H9 (cell line): ENCODE data around the gene SCIN. TPM values are rescaled to one million over a fixed set of nuclear protein-coding genes. Genes with fewer than 3 reads are reported as not detected.

Experiments used
- DNase-seq: peaks from one replicate; pipeline ENCODE4 v3.0.0-alpha.2; 2017
- H2AFZ ChIP-seq: one replicate; pipeline ENCODE4 v1.6.1; 2013; ENCODE audit warnings: mild to moderate bottlenecking, low read length, control low read depth, moderate library complexity
- H2AK5ac ChIP-seq: 2 replicates; pipeline ENCODE4 v1.6.1; 2013; ENCODE audit warnings: low read length, control low read depth, mixed read lengths; ENCODE audit not compliant: insufficient read length
- H2BK120ac ChIP-seq: one replicate; pipeline ENCODE4 v1.6.1; 2013; ENCODE audit warnings: low read depth, mild to moderate bottlenecking, low read length, control low read depth, inconsistent platforms; ENCODE audit not compliant: poor library complexity, severe bottlenecking
- H2BK12ac ChIP-seq: 2 replicates; pipeline ENCODE4 v1.6.1; 2013; ENCODE audit warnings: low read length, control low read depth, mixed read lengths, low read depth; ENCODE audit not compliant: insufficient read length
- H2BK15ac ChIP-seq: 2 replicates; pipeline ENCODE4 v1.6.1; 2013; ENCODE audit warnings: low read depth, low read length, control low read depth
- H2BK20ac ChIP-seq: one replicate; pipeline ENCODE4 v1.6.1; 2013; ENCODE audit warnings: low read depth, mild to moderate bottlenecking, low read length, control low read depth, inconsistent platforms; ENCODE audit not compliant: poor library complexity, severe bottlenecking
- H2BK5ac ChIP-seq: 2 replicates; pipeline ENCODE4 v1.6.1; 2013; ENCODE audit warnings: low read length, control low read depth, mixed read lengths; ENCODE audit not compliant: insufficient read length
- H3K14ac ChIP-seq: 2 replicates; pipeline ENCODE4 v1.6.1; 2013; ENCODE audit warnings: low read length, control low read depth; ENCODE audit not compliant: insufficient read depth
- H3K18ac ChIP-seq: 2 replicates; pipeline ENCODE4 v1.6.1; 2013; ENCODE audit warnings: low read depth, mild to moderate bottlenecking, mixed read lengths, low read length, control low read depth; ENCODE audit not compliant: insufficient read length
- H3K23ac ChIP-seq: 2 replicates; pipeline ENCODE4 v1.6.1; 2013; ENCODE audit warnings: low read length, control low read depth, mixed read lengths, low read depth; ENCODE audit not compliant: insufficient read length
- H3K23me2 ChIP-seq: 2 replicates; pipeline ENCODE4 v1.6.1; 2013; ENCODE audit warnings: low read depth, mild to moderate bottlenecking, mixed read lengths, low read length, control low read depth; ENCODE audit not compliant: insufficient read length, poor library complexity, severe bottlenecking
- H3K27ac ChIP-seq: 2 replicates; pipeline ENCODE4 v1.5.1; 2013; ENCODE audit warnings: low read length, control low read depth, mixed read lengths, low read depth; ENCODE audit not compliant: insufficient read length
- H3K27me3 ChIP-seq: 2 replicates; pipeline ENCODE4 v1.6.1; 2013; ENCODE audit warnings: low read length, control low read depth, inconsistent platforms; ENCODE audit not compliant: insufficient read depth
- H3K4ac ChIP-seq: 2 replicates; pipeline ENCODE4 v1.6.1; 2013; ENCODE audit warnings: low read depth, mild to moderate bottlenecking, control low read depth, inconsistent platforms, low read length, moderate library complexity
- H3K4me1 ChIP-seq: 2 replicates; pipeline ENCODE4 v1.6.1; 2013; ENCODE audit warnings: low read length, control low read depth, inconsistent platforms; ENCODE audit not compliant: insufficient read depth
- H3K4me2 ChIP-seq: 2 replicates; pipeline ENCODE4 v1.6.1; 2013; ENCODE audit warnings: low read length, control low read depth, mixed read lengths; ENCODE audit not compliant: insufficient read length, insufficient read depth
- H3K56ac ChIP-seq: 2 replicates; pipeline ENCODE4 v1.6.1; 2013; ENCODE audit warnings: low read depth, mild to moderate bottlenecking, mixed read lengths, low read length, control low read depth; ENCODE audit not compliant: insufficient read length
- H3K79me1 ChIP-seq: 2 replicates; pipeline ENCODE4 v1.6.1; 2013; ENCODE audit warnings: low read depth, mild to moderate bottlenecking, moderate library complexity, low read length, control low read depth, inconsistent platforms; ENCODE audit not compliant: insufficient read depth, poor library complexity, severe bottlenecking
- H3K79me2 ChIP-seq: 2 replicates; pipeline ENCODE4 v1.6.1; 2013; ENCODE audit warnings: low read length, control low read depth, inconsistent platforms; ENCODE audit not compliant: insufficient read depth
- H3K9ac ChIP-seq: 2 replicates; pipeline ENCODE4 v1.6.1; 2013; ENCODE audit warnings: low read length, control low read depth, mixed read lengths; ENCODE audit not compliant: insufficient read length; ENCODE audit errors: extremely low read depth
- H3K9me3 ChIP-seq: one replicate; pipeline ENCODE4 v1.6.1; 2013; ENCODE audit warnings: low read depth, low read length, inconsistent platforms; ENCODE audit not compliant: control insufficient read depth
- H3T11ph ChIP-seq: one replicate; pipeline ENCODE4 v1.6.1; 2013; ENCODE audit warnings: mild to moderate bottlenecking, low read length, control low read depth, inconsistent platforms
- H4K20me1 ChIP-seq: one replicate; pipeline ENCODE4 v1.6.1; 2013; ENCODE audit not compliant: control insufficient read depth, insufficient read length, insufficient read depth
- H4K5ac ChIP-seq: 2 replicates; pipeline ENCODE4 v1.6.1; 2013; ENCODE audit warnings: low read depth, mild to moderate bottlenecking, mixed read lengths, low read length, control low read depth; ENCODE audit not compliant: insufficient read length
- H4K8ac ChIP-seq: replicated peaks from 2 replicates; pipeline ENCODE4 v1.6.1; 2013; ENCODE audit warnings: low read length, control low read depth, mixed read lengths, low read depth; ENCODE audit not compliant: insufficient read length
- H4K91ac ChIP-seq: 2 replicates; pipeline ENCODE4 v1.6.1; 2013; ENCODE audit warnings: low read depth, mild to moderate bottlenecking, moderate library complexity, mixed read lengths, low read length, control low read depth; ENCODE audit not compliant: insufficient read length
- H3K27ac Mint-ChIP-seq, 3 experiments: 2 replicates in 2 of 3; 3 replicates in 1 of 3; pipeline ENCODE4 v1.8.0; 2020 to 2021; ENCODE audit warnings: mixed read lengths in 3 of 3, mild to moderate bottlenecking in 1 of 3, moderate library complexity in 1 of 3
- H3K27me3 Mint-ChIP-seq: 2 replicates; pipeline ENCODE4 v1.8.0; 2021; ENCODE audit warnings: low read depth, mild to moderate bottlenecking, moderate library complexity, mixed read lengths
- H3K36me3 Mint-ChIP-seq, 3 experiments: 2 replicates in 2 of 3; 3 replicates in 1 of 3; pipeline ENCODE4 v1.8.0; 2020 to 2021; ENCODE audit warnings: low read depth in 3 of 3, mixed read lengths in 3 of 3; ENCODE audit not compliant: insufficient read depth in 1 of 3
- H3K4me1 Mint-ChIP-seq, 2 experiments: 2 replicates each; pipeline ENCODE4 v1.8.0; 2020; ENCODE audit warnings: mixed read lengths in 2 of 2
- H3K4me3 Mint-ChIP-seq, 2 experiments: 2 replicates in 1 of 2; 3 replicates in 1 of 2; pipeline ENCODE4 v1.8.0; 2020 to 2021; ENCODE audit warnings: mild to moderate bottlenecking in 2 of 2, mixed read lengths in 2 of 2, moderate library complexity in 1 of 2
- H3K9me3 Mint-ChIP-seq, 2 experiments: 2 replicates in 1 of 2; 3 replicates in 1 of 2; pipeline ENCODE4 v1.8.0; 2020; ENCODE audit warnings: mild to moderate bottlenecking in 2 of 2, mixed read lengths in 2 of 2, moderate library complexity in 1 of 2
- CTCF ChIP-seq: fragments of 200-600 bp; sonication (generic); conservative IDR thresholded peaks from 3 replicates; pipeline ENCODE4 v1.8.0; 2021; ENCODE audit warnings: antibody characterized with exemption, mild to moderate bottlenecking
- total RNA-seq: library from RNA; stranded (reverse); gene quantifications from 2 replicates; pipeline ENCODE4 v1.2.1, GENCODE V29; 2021

SCIN gene
- total RNA-seq, 1 experiment from 2014 or later: 0.44 TPM

DNA sequence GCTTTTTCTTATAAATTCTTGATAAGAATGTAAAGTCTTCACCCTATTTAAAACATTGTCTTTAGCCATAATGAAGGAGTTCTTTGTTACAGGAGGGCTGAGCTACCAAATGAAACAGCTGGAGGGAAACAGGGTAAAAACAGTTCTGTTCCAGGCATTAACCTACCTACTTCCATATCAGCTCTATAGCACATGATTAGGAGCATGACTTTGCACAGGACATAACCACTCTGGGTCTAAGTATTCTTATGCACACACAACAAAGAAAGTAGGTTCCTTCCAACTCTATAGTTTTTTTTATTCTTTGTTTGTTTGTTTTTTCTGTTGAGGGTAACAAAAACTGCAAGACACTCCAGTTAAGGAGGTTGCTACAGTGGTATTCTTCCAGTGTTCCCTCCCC lies 52.7 kb downstream of the SCIN start:
- Histone ChIP-seq H3K4ac (no peak overlapping the region), H2BK20ac (no peak overlapping the region), H3K9ac (no peak overlapping the region), H3K14ac (no peak overlapping the region), H2BK15ac (no peak overlapping the region), H3K27ac (no peak overlapping the region), H3K9me3 (no peaks in the 10 kb centered on the region), H3K79me1 (no peaks in the 10 kb centered on the region), H3K79me2 (no peaks in the 10 kb centered on the region), H3K18ac (no peak overlapping the region), H3K4me1 (no peaks in the 10 kb centered on the region), H2BK120ac (no peak overlapping the region), H2BK12ac (no peak overlapping the region), H2AK5ac (no peak overlapping the region), H3T11ph (no peak overlapping the region), H4K8ac (no peak overlapping the region), H4K5ac (no peak overlapping the region), H3K4me2 (no peak overlapping the region), H3K56ac (no peak overlapping the region), H3K23me2 (no peaks in the 10 kb centered on the region), H2AFZ (peak overlapping the region; percentile 10), H4K20me1 (no peaks in the 10 kb centered on the region), H2BK5ac (no peak overlapping the region), H4K91ac (no peak overlapping the region), H3K23ac (no peak overlapping the region), H3K27me3 (no peaks in the 10 kb centered on the region)
- Mint-ChIP-seq H3K27ac (peak overlapping the region in 1 of 3 experiments; percentile 41; a peak in 1 of 7 replicates), H3K27me3 (no peaks in the 10 kb centered on the region), H3K9me3 (no peaks in the 10 kb centered on the region), H3K4me1 (peaks cover 9 to 14% of the 10 kb centered on the region in 2 experiments), H3K4me3 (no peak overlapping the region), H3K36me3 (no peaks in the 10 kb centered on the region)
- no peak for TF ChIP-seq CTCF
- no peak for DNase-seq
